Measurements from ENCODE around the gene PRLR. TPM values are rescaled to one million over a fixed set of nuclear protein-coding genes. Genes with fewer than 3 reads are reported as not detected.
A peak's percentile ranks its signal among the peaks of the same experiment; 100 is the strongest.

Gene PRLR
- total and polyA plus RNA-seq, 2 experiments from 2014 or later: 0.31 to 2.2 TPM

GRCh38 chr5:35009019-35009418, 221.3 kb downstream of the PRLR start:
- Histone ChIP-seq H4K20me1 (replicated peaks; ENCODE audit: insufficient read depth) (no peaks in the 10 kb centered on the region), H3K4me2 (no peak overlapping the region), H2AFZ (no peak overlapping the region), H3K4me1 (ENCODE audit: insufficient read depth) (peaks cover 8% of the 10 kb centered on the region), H3K4me3 (no peak overlapping the region), H3K27ac (ENCODE audit: low read depth) (no peak overlapping the region), H3K9me2 (ENCODE audit: insufficient read depth) (no peaks in the 10 kb centered on the region), H3K27me3 (ENCODE audit: insufficient read depth) (no peaks in the 10 kb centered on the region), H3F3A (replicated peaks; ENCODE audit: low read depth) (no peaks in the 10 kb centered on the region), H3K36me3 (ENCODE audit: insufficient read depth) (no peaks in the 10 kb centered on the region), H3K79me2 (replicated peaks; ENCODE audit: insufficient read depth) (no peaks in the 10 kb centered on the region)
- no peak overlapping the region for H3K4me3 Mint-ChIP-seq
- DNase-seq (ENCODE audit: low spot score) (no peak), ATAC-seq (no peak)
- TF ChIP-seq CREB1 (CRISPR knock-in tag; IDR thresholded peaks at IDR 0.05; ENCODE audit: low read depth) (no peak), ZNF331 (CRISPR knock-in tag; IDR thresholded peaks at IDR 0.05; ENCODE audit: low read depth) (no peak), STAT1 (IDR thresholded peaks at IDR 0.05; ENCODE audit: unreplicated experiment) (no peak), NANOG (IDR thresholded peaks at IDR 0.05; ENCODE audit: borderline replicate concordance) (no peak), ZNF462 (CRISPR knock-in tag; IDR thresholded peaks at IDR 0.05) (no peak)
- H3K27me3 Mint-ChIP-seq (ENCODE audit: insufficient read depth, low read depth, poor library complexity): peaks cover 5% of the 10 kb centered on the region
- H3K36me3 Mint-ChIP-seq (ENCODE audit: low read depth): no peaks in the 10 kb centered on the region
- H3K9me3 Mint-ChIP-seq: no peaks in the 10 kb centered on the region
- H3K27ac Mint-ChIP-seq: no peak overlapping the region
- peaks cover 8% of the 10 kb centered on the region for H3K4me1 Mint-ChIP-seq

- no peak overlapping the region for H3K4me3 Mint-ChIP-seq
- no peaks in the 10 kb centered on the region for H3F3A ChIP-seq (replicated peaks; ENCODE audit: low read depth)
- no peak overlapping the region for H3K27ac ChIP-seq (ENCODE audit: low read depth)
- no peaks in the 10 kb centered on the region for H3K79me2 ChIP-seq (replicated peaks; ENCODE audit: insufficient read depth)
- no peak overlapping the region for H3K27ac Mint-ChIP-seq
- H3K4me1 ChIP-seq (ENCODE audit: insufficient read depth): peaks cover 15% of the 10 kb centered on the region
- DNase-seq (ENCODE audit: low spot score) (no peak), ATAC-seq (no peak)
- H4K20me1 ChIP-seq (replicated peaks; ENCODE audit: insufficient read depth): no peaks in the 10 kb centered on the region
- no peaks in the 10 kb centered on the region for H3K9me3 Mint-ChIP-seq
- H3K9me2 ChIP-seq (ENCODE audit: insufficient read depth): no peaks in the 10 kb centered on the region
- H3K36me3 Mint-ChIP-seq (ENCODE audit: low read depth): no peaks in the 10 kb centered on the region
- no peaks in the 10 kb centered on the region for H3K27me3 ChIP-seq (ENCODE audit: insufficient read depth)
- peaks cover 7% of the 10 kb centered on the region for H3K27me3 Mint-ChIP-seq (ENCODE audit: insufficient read depth, low read depth, poor library complexity)
- H3K4me3 ChIP-seq: no peak overlapping the region
- H3K36me3 ChIP-seq (ENCODE audit: insufficient read depth): no peaks in the 10 kb centered on the region
- peaks cover 14% of the 10 kb centered on the region for H3K4me1 Mint-ChIP-seq
- 0 out of 2 replicates have a peak overlapping the region, but pooled peaks have one; percentile 59 for H3K4me2 ChIP-seq
- 0 out of 2 replicates have a peak overlapping the region, but pooled peaks have one; percentile 80 for H2AFZ ChIP-seq
- TF ChIP-seq EZH2 (IDR thresholded peaks at IDR 0.05; ENCODE audit: low read depth, unreplicated experiment) (no peak), STAT1 (IDR thresholded peaks at IDR 0.05; ENCODE audit: unreplicated experiment) (no peak), REST (IDR thresholded peaks at IDR 0.05; ENCODE audit: unreplicated experiment) (no peak), CREB1 (CRISPR knock-in tag; IDR thresholded peaks at IDR 0.05; ENCODE audit: low read depth) (no peak), EZH2phosphoT487 (IDR thresholded peaks at IDR 0.05; ENCODE audit: unreplicated experiment) (no peak), ETS1 (IDR thresholded peaks at IDR 0.05) (no peak), NANOG (IDR thresholded peaks at IDR 0.05; ENCODE audit: borderline replicate concordance) (no peak)
Measured at GRCh38 chr5:35004771-35005170, 225.5 kb downstream of the PRLR start.
